GM10266 (cell line): ENCODE data around the gene IL36A.

ENCODE experiments used
- DNase-seq: peaks from one replicate; pipeline ENCODE4 v3.0.0; 2012; ENCODE audit errors: extremely low spot score
- CTCF ChIP-seq: IDR thresholded peaks from 2 replicates; pipeline ENCODE4 v1.5.1; 2012; ENCODE audit warnings: mild to moderate bottlenecking, low read depth; ENCODE audit not compliant: control insufficient read depth, insufficient read depth; ENCODE audit errors: missing control alignments

The IL36A gene

GRCh38 chr2:113027691-113028090 is 22.4 kb downstream of the IL36A start:
- DNase-seq = no peak
- TF ChIP-seq CTCF = no peak

GRCh38 chr2:113028112-113028511 is 22.9 kb downstream of the IL36A start:
- no peak for DNase-seq
- no peak for TF ChIP-seq CTCF

GRCh38 chr2:113032737-113033136 is 27.5 kb downstream of the IL36A start:
- DNase-seq = no peak
- TF ChIP-seq CTCF = no peak

GRCh38 chr2:113034016-113034415 is 28.8 kb downstream of the IL36A start:
- no peak for DNase-seq
- no peak for TF ChIP-seq CTCF

GRCh38 chr2:113036763-113037162 is 31.5 kb downstream of the IL36A start:
- no peak for TF ChIP-seq CTCF
- no peak for DNase-seq

- no peak for TF ChIP-seq CTCF
- no peak for DNase-seq
Observed at GRCh38 chr2:113038291-113038690, 33.0 kb downstream of the IL36A start.

- no peak for DNase-seq
- no peak for TF ChIP-seq CTCF
Observed at GRCh38 chr2:113039158-113039557, 33.9 kb downstream of the IL36A start.
